Panc1 (cell line): Measurements from ENCODE around the gene SH3PXD2A. TPM values are rescaled to one million over a fixed set of nuclear protein-coding genes. Genes with fewer than 3 reads are reported as not detected.

Experiments
- ATAC-seq: fragments of 200-7000 bp; cut with Tn5 transposase; 2 replicates; pipeline ENCODE4 v1.9.1; 2020; ENCODE audit warnings: mild to moderate bottlenecking, moderate library complexity
- BruUV-seq: library from RNA; stranded (reverse); fragments of 400-500 nt; replicated peaks from 2 replicates; lab custom pipeline; 2021; lab: Mats Ljungman, UMichigan
- CTCF ChIA-PET: fragments of 300-600 bp; sonication (Branson Sonifier 250); formaldehyde crosslinking; loops from one replicate; lab custom pipeline; 2022; ENCODE audit warnings: antibody characterized with exemption; lab: Charles Lee
- POLR2A ChIA-PET: fragments of 300-600 bp; sonication (Branson Sonifier 250); formaldehyde crosslinking; loops from one replicate; lab custom pipeline; 2022; ENCODE audit warnings: antibody characterized with exemption; lab: Charles Lee
- DNase-seq: peaks from one replicate; pipeline ENCODE4 v3.0.0-alpha.2; 2010; ENCODE audit warnings: low read depth, low spot score
- H3K27ac ChIP-seq: 2 replicates; pipeline ENCODE4 v1.5.1; 2011; ENCODE audit warnings: mild to moderate bottlenecking, low read length, inconsistent platforms
- H3K27me3 ChIP-seq: fragments of 200-500 bp; sonication (Bioruptor generic); 2 replicates; pipeline ENCODE4 v1.6.0; 2014; ENCODE audit warnings: low read length, inconsistent platforms; ENCODE audit not compliant: control insufficient read depth, insufficient read depth
- H3K36me3 ChIP-seq: fragments of 200-500 bp; sonication (Bioruptor generic); 2 replicates; pipeline ENCODE4 v1.5.1; 2014; ENCODE audit warnings: inconsistent platforms, mild to moderate bottlenecking, low read length, moderate library complexity; ENCODE audit not compliant: control insufficient read depth, insufficient read depth
- H3K4me1 ChIP-seq: 2 replicates; pipeline ENCODE4 v1.5.1; 2011; ENCODE audit warnings: inconsistent platforms, mild to moderate bottlenecking, low read length, moderate library complexity; ENCODE audit not compliant: control insufficient read depth, insufficient read depth
- H3K4me3 ChIP-seq, 2 experiments: 2 replicates each; pipeline ENCODE4 v1.5.1; 2011 to 2012; ENCODE audit warnings: low read depth in 2 of 2, low read length in 2 of 2, mild to moderate bottlenecking in 2 of 2, inconsistent platforms in 1 of 2, moderate library complexity in 1 of 2
- H3K9me3 ChIP-seq: fragments of 200-500 bp; sonication (Bioruptor generic); 2 replicates; pipeline ENCODE4 v1.5.1; 2014; ENCODE audit warnings: low read depth, mild to moderate bottlenecking, inconsistent platforms, low read length, moderate library complexity; ENCODE audit not compliant: control insufficient read depth, insufficient read depth
- CTCF ChIP-seq: fragments of 450-650 bp; IDR thresholded peaks from 2 replicates; pipeline ENCODE4 v1.5.1; 2017; ENCODE audit warnings: mild to moderate bottlenecking
- POLR2AphosphoS5 ChIP-seq: IDR thresholded peaks from 2 replicates; pipeline ENCODE4 v1.6.1; 2012; ENCODE audit warnings: mild to moderate bottlenecking, low read depth, low read length, moderate library complexity
- REST ChIP-seq, 2 experiments: IDR thresholded peaks; 2 replicates each; pipeline ENCODE4 v1.6.1; 2011 to 2012; ENCODE audit warnings: low read depth in 2 of 2, control low read depth in 1 of 2, low read length in 1 of 2, mild to moderate bottlenecking in 1 of 2, moderate library complexity in 1 of 2; ENCODE audit not compliant: insufficient read depth in 1 of 2
- SIN3A ChIP-seq: IDR thresholded peaks from 2 replicates; pipeline ENCODE4 v1.6.1; 2012; ENCODE audit warnings: low read depth, mild to moderate bottlenecking, low read length, moderate library complexity, borderline replicate concordance; ENCODE audit not compliant: insufficient read depth
- TCF7L2 ChIP-seq: IDR thresholded peaks from 2 replicates; pipeline ENCODE4 v1.6.1; 2011; ENCODE audit warnings: mild to moderate bottlenecking, low read depth, low read length, inconsistent platforms
- in situ Hi-C: cut with HindIII; loops from 2 replicates; pipeline ENCODE4 v1.10.0; 2016; ENCODE audit warnings: low sequenced_read_pairs, low pct_unique_long_range_greater_than_20kb
- intact Hi-C: fragments of 100-400 bp; cut with micrococcal nuclease; formaldehyde crosslinking; loops from one replicate; pipeline ENCODE4 v1.10.0; 2022; ENCODE audit not compliant: unreplicated experiment
- total RNA-seq: library from RNA; stranded (reverse); gene quantifications from one replicate; pipeline ENCODE4 v1.2.1, GENCODE V29; 2021; ENCODE audit not compliant: unreplicated experiment

The SH3PXD2A gene
- total RNA-seq, 1 experiment from 2014 or later, result 5.7 TPM

GRCh38 chr10:103680869-103681236 lies 174.5 kb downstream of the SH3PXD2A start:
- Histone ChIP-seq H3K36me3 (no peaks in the 10 kb centered on the region), H3K4me3 (no peak overlapping the region), H3K4me1 (no peaks in the 10 kb centered on the region), H3K9me3 (no peaks in the 10 kb centered on the region), H3K27ac (no peak overlapping the region), H3K27me3 (no peaks in the 10 kb centered on the region)
- CTCF ChIA-PET, result no interaction called here
- no peak for ATAC-seq
- no TSS peak for BruUV-seq
- in situ Hi-C loops, result no loop called here
- DNase-seq, result no peak
- POLR2A ChIA-PET, result no interaction called here
- intact Hi-C loops, result no loop called here
- TF ChIP-seq TCF7L2, result no peak
- no peak for TF ChIP-seq REST (IDR thresholded peaks at IDR 0.05; ENCODE audit: insufficient read depth in 1 of 2, low read depth in 2 of 2, low read length in 1 of 2)
- no peak for TF ChIP-seq CTCF
- TF ChIP-seq POLR2AphosphoS5, result no peak
- no peak for TF ChIP-seq SIN3A

- in situ Hi-C loops (no loop called here), intact Hi-C loops (no loop called here)
- Histone ChIP-seq H3K9me3 (no peaks in the 10 kb centered on the region), H3K27me3 (no peaks in the 10 kb centered on the region), H3K4me3 (no peak overlapping the region), H3K36me3 (no peaks in the 10 kb centered on the region), H3K4me1 (no peaks in the 10 kb centered on the region), H3K27ac (no peak overlapping the region)
- ChIA-PET CTCF (no interaction called here), POLR2A (interaction anchor here (0.6 kb wide), 1 partner anchor 27 kb away, joined by 3 read pairs; no protein-coding TSS in a partner anchor)
- TF ChIP-seq POLR2AphosphoS5 (no peak), CTCF (no peak), REST (IDR thresholded peaks at IDR 0.05; ENCODE audit: insufficient read depth in 1 of 2, low read depth in 2 of 2, low read length in 1 of 2) (no peak), SIN3A (no peak), TCF7L2 (no peak)
- BruUV-seq, result no TSS peak
- DNase-seq (no peak), ATAC-seq (0 out of 2 replicates have a peak, but pooled peaks have one; percentile 22)
Observed at GRCh38 chr10:103679096-103679790, 176.1 kb downstream of the SH3PXD2A start.
